Right lung (tissue), 5 donors: Measurements from ENCODE around the gene OAF. TPM values are rescaled to one million over a fixed set of nuclear protein-coding genes. Genes with fewer than 3 reads are reported as not detected.
"Not testable (repeated sequence)": the region's sequence is repeated elsewhere in the genome, so short reads cannot be mapped to it uniquely, and the experiment has no call there.

ENCODE experiments used
- DNase-seq, 2 donors: peaks; one replicate each; pipeline ENCODE4 v3.0.0-alpha.2; 2013
- polyA plus RNA-seq, 5 donors: library from polyadenylated mRNA; unstranded; fragments of 120-200 nt; gene quantifications; one replicate each; pipeline versions ENCODE4 v1.2.1 to v1.2.3, GENCODE V29; 2013; ENCODE audit warnings: inconsistent platforms in 1 of 5, low replicate concordance in 1 of 5; ENCODE audit not compliant: insufficient read length in 5 of 5, insufficient read depth in 1 of 5

The OAF gene
- polyA plus RNA-seq, 5 donors: 20.2 to 41.1 (median 24.4) TPM

- no peak for DNase-seq
Measured at GRCh38 chr11:120261321-120261720, 50.5 kb downstream of the OAF start.

GRCh38 chr11:120261931-120262330 is 51.1 kb downstream of the OAF start:
- no peak for DNase-seq

- no peak for DNase-seq
Measured at GRCh38 chr11:120267319-120267718, 56.5 kb downstream of the OAF start.

- no peak for DNase-seq
Measured at GRCh38 chr11:120268686-120269085, 57.9 kb downstream of the OAF start.

GRCh38 chr11:120270386-120270785 is 59.6 kb downstream of the OAF start:
- no peak for DNase-seq

- no peak for DNase-seq
Measured at GRCh38 chr11:120271672-120272071, 60.8 kb downstream of the OAF start.

GRCh38 chr11:120272303-120272702 is 61.5 kb downstream of the OAF start:
- DNase-seq: no peak

- no peak for DNase-seq
Measured at GRCh38 chr11:120273432-120273831, 62.6 kb downstream of the OAF start.

GRCh38 chr11:120273956-120274355 is 63.1 kb downstream of the OAF start:
- not testable (repeated sequence) for DNase-seq

- no peak for DNase-seq
Measured at GRCh38 chr11:120279502-120279901, 68.7 kb downstream of the OAF start.

Other genes starting within 250 kb of the OAF start
- 1 to 10 TPM in 1 of 5 donors, under 1 TPM in 4; 0.21 to 1.1 (median 0.81) TPM for gene TRIM29, start 72.9 kb upstream of the OAF start, polyA plus RNA-seq
- gene POU2F3, start 29.1 kb downstream of the OAF start, polyA plus RNA-seq: 1 to 10 TPM in 3 of 5 donors, under 1 TPM in 2; 0.50 to 1.9 (median 1.0) TPM
- 10 to 100 TPM; 13.9 to 19.4 (median 17.3) TPM for gene TLCD5, start 114.3 kb downstream of the OAF start, polyA plus RNA-seq
- 10 to 100 TPM; 63.5 to 96.3 (median 92.7) TPM for gene ARHGEF12, start 125.4 kb downstream of the OAF start, polyA plus RNA-seq